GM12873 (cell line): ENCODE data around the gene TLE5.

ENCODE experiments used
- CTCF ChIP-seq: IDR thresholded peaks from 2 replicates; pipeline ENCODE4 v1.5.1; 2012; ENCODE audit warnings: low read depth, mild to moderate bottlenecking, moderate library complexity, low read length, control low read depth; ENCODE audit not compliant: insufficient read depth; ENCODE audit errors: missing control alignments

The TLE5 gene

GRCh38 chr19:3053780-3054179 lies 8.5 kb downstream of the TLE5 start:
- TF ChIP-seq CTCF: no peak

- no peak for TF ChIP-seq CTCF
Observed at GRCh38 chr19:3053218-3053621, 9.1 kb downstream of the TLE5 start.

- TF ChIP-seq CTCF: no peak
Observed at GRCh38 chr19:3049089-3049488, 13.2 kb downstream of the TLE5 start.

GRCh38 chr19:3048190-3048533 lies 14.1 kb downstream of the TLE5 start:
- no peak for TF ChIP-seq CTCF

GRCh38 chr19:3047496-3048189 lies 14.7 kb downstream of the TLE5 start:
- TF ChIP-seq CTCF: no peak

DNA sequence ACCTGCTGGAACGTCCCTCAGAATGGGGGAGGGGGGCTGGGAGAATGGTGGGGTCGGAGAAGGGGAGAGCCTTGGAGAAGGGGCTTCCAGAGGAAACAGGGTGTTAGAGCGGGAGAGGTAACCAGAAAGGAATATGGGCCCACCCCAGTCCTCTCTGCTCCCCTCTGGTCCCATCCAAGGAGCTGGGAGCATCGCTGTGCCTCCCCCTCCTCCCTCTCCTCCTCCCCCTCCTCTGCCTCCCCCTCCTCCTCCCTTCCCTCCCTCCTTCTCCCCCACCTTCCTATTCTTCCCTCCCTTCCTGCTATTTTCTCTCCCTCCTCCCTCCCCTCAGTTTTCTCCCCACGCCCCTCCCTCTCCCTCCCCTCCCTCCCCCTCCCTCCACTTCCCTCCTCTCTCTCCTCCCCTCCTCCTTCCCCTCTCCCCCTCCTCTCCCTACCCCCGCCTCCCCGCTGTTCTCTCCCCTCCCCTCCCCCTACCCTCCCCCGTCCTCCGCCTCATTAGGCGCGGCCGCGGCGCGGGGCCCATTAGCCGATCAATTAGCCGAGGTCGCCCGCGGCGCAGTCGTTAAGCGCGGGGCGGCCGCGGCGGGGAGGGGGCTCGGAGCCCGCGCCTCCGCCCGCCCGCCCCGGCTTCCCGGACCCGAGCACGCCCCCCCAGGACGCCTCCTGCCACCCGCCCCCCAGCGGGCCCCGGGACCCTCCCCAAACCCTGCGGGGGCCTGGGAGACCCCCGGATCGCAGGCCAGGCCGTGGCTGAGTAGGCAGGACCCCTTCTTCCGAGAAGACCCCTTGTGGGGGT lies 15.4 kb downstream of the TLE5 start:
- TF ChIP-seq CTCF: no peak

DNA sequence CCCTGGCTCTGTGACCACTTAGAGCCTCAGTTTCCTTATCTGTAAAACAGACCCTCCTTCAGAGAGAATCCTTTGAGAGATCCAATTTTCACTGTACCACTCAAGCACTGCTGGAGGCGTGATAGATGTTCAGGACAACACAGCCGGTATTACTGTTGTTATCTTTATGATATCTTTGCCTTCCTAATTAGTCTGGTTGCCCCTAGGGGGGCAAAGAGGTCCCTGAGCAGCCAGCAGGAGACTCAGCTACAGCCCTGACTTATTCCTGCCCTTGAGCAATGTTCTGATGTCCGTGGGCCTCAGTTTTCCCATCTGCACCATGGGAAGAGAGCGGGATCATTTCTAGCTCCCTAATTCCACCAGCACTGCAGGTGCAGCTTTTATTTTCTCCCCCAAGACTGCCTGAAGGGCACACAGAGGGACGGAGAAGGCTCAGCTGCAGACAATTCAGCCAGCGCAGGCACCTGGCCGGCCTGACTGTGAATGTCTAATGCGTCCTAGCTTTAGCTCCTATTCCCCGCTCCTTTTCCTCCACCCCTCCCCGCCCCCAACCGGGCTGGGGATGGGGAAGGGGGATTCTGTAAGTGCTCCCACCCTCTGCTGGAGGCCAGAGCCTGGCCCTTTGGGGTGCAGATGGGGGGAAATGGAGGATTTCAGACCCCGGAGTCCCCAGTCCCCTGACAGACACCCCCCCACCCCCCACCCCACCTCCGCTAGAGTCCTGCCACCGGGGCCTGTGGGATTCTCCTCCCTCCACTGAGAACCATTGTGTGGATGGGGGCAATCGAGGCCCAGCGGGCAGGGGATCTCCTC lies 16.2 kb downstream of the TLE5 start:
- TF ChIP-seq CTCF: no peak
